Gastrocnemius medialis (tissue), 4 donors: ENCODE measurements around the gene HIP1.

Source experiments
- CTCF ChIP-seq, 5 experiments: fragments of 450-650 bp in 3 of 5; fragments of 200-600 bp in 2 of 5; sonication (generic) in 2 of 5; IDR thresholded peaks in 4 of 5; conservative IDR thresholded peaks in 1 of 5; 1 replicate in 4 of 5; 2 replicates in 1 of 5; pipeline ENCODE4 v1.5.1; 2016 to 2019; ENCODE audit warnings: antibody characterized with exemption in 5 of 5, mild to moderate bottlenecking in 3 of 5, moderate library complexity in 3 of 5
- POLR2A ChIP-seq, 2 donors: fragments of 450-650 bp; IDR thresholded peaks; one replicate each; pipeline ENCODE4 v1.6.1; 2017; ENCODE audit warnings: antibody characterized with exemption in 2 of 2, mild to moderate bottlenecking in 2 of 2, moderate library complexity in 2 of 2

- TF ChIP-seq CTCF (IDR thresholded peaks at IDR 0.05 in 4 of 5, conservative IDR thresholded peaks at IDR 0.05 in 1 of 5): no peak
- no peak for TF ChIP-seq POLR2A (IDR thresholded peaks at IDR 0.05)
Observed at GRCh38 chr7:75732764-75733630, 5.7 kb downstream of the HIP1 start.
